Lower leg skin (tissue), 4 donors: ENCODE results near the gene DCAF11. TPM values are rescaled to one million over a fixed set of nuclear protein-coding genes. Genes with fewer than 3 reads are reported as not detected.

Experiments used
- DNase-seq, 2 donors: peaks; one replicate each; pipeline ENCODE4 v3.0.0-alpha.2; 2019; ENCODE audit warnings: low spot score in 2 of 2
- H3K4me3 ChIP-seq: fragments of 200-600 bp; sonication (generic); 2 replicates; pipeline ENCODE4 v1.5.1; 2017; ENCODE audit warnings: mild to moderate bottlenecking, low read depth; ENCODE audit not compliant: poor library complexity, severe bottlenecking
- CTCF ChIP-seq, 3 donors: fragments of 450-650 bp; IDR thresholded peaks; one replicate each; pipeline ENCODE4 v1.5.1; 2016; ENCODE audit warnings: antibody characterized with exemption in 3 of 3, mild to moderate bottlenecking in 3 of 3, moderate library complexity in 2 of 3
- POLR2A ChIP-seq, 2 donors: fragments of 450-650 bp; IDR thresholded peaks; one replicate each; pipeline ENCODE4 v1.6.1; 2016 to 2017; ENCODE audit warnings: antibody characterized with exemption in 2 of 2, mild to moderate bottlenecking in 1 of 2, moderate library complexity in 1 of 2
- WGBS, 2 donors: methylation state at CpG; one replicate each; pipeline ENCODE4 v1.1.5; 2018; 5-methylcytosine and 5-hydroxymethylcytosine counted together
- intact Hi-C: fragments of 100-400 bp; cut with DNase I; formaldehyde crosslinking; loops from one replicate; pipeline ENCODE4 v1.15.0; 2023; ENCODE audit warnings: low total_unique reads
- total RNA-seq, 4 donors: library from RNA; depleted of rRNA; stranded (reverse); fragments of >200 nt; gene quantifications; one replicate each; pipeline ENCODE4 v1.1.0, GENCODE V29; 2016

The DCAF11 gene
- total RNA-seq, 4 donors from 2014 or later = 53.3 to 134 (median 64.3) TPM

DNA sequence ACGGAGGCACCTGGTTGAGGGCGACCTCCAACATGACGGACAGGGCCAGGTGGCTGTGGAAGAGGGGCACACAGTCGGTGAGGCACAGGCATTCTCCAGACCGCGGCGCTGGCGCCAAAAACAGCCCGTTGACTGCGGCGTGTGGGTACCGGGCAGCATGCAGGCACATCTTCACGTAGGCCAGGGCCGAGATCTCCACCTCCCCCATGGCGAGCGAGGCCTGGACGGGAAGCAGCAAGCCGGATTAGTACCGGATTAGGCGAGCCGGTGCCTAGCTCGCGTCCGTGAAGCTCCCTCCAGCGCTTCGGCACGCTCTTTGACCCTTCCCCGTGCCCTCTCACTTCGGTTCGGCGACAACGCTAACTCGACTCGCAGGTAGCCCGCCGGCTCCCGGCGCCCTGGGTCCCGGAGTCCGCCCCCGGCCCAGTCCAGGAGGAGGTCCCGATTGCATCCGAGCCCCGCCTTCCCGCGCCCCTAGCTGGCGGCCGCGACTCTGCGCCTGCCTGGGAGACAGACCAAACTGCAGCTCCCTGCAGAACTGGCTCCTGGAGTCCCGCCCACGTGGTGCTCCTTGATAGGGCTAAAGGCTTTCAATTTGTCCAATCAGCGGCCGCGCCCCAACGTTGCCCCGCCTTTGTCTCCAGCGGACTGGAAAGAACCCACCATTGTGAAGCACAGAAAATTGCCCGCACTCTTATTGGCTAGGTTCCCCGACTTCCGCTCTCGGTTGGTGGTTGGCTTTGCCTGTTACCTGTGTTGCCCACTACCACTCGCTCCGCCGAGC is 26.7 kb downstream of the DCAF11 start, which contains the start of gene EMC9:
Gene EMC9 (minus strand): TSS at position 495 of the 784 bp plus-strand sequence. CDS start 287 bp downstream, at position 208.
- intact Hi-C loops = loop anchor here (2.0 kb wide), 1 partner anchor 28 kb away; no protein-coding TSS in a partner anchor
- 0 to 1% methylated on average over 61 to 65 of the region's 65 CpGs for WGBS, 2 donors
- peak within 1 kb of the TSS; percentile 66 for H3K4me3 ChIP-seq
- DNase-seq = peak; percentile 100
- TF ChIP-seq POLR2A (IDR thresholded peaks at IDR 0.05) (no peak), CTCF (IDR thresholded peaks at IDR 0.05) (peak in 1 of 3 donors; percentile 47)

- no peak for TF ChIP-seq POLR2A (IDR thresholded peaks at IDR 0.05)
- no peak for TF ChIP-seq CTCF (IDR thresholded peaks at IDR 0.05)
- DNase-seq = no peak
- no peak overlapping the region for H3K4me3 ChIP-seq
- intact Hi-C loops = no loop called here
- WGBS, 2 donors = 82 to 91% methylated on average over 2 of the region's 2 CpGs
Observed at GRCh38 chr14:24143511-24143910, 28.9 kb downstream of the DCAF11 start.

GRCh38 chr14:24144451-24144850 is 29.9 kb downstream of the DCAF11 start:
- 95 to 97% methylated on average over 1 of the region's 1 CpG for WGBS, 2 donors

DNA sequence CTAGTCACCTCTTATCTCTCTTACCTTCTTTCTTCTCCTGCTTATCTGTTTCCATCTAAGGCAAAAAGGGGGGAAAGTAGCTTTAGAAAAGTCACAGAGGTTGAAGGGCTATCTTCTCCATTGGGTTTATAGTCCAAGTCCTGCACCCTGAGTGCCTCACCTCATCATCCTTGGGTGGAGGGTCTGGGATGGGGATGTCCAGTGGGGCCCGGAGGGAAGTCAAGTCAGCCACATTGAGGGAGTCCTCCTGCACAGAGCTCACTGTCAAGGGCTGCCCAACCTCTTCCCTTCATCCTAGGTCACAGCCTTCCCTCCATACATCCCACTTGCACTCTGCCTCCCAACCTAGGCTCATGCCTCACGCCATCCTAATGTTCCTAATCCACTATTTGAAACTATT is 30.6 kb downstream of the DCAF11 start:
- no peak for DNase-seq
- TF ChIP-seq POLR2A (IDR thresholded peaks at IDR 0.05) (no peak), CTCF (IDR thresholded peaks at IDR 0.05) (no peak)
- WGBS, 2 donors = 95 to 97% methylated on average over 2 of the region's 2 CpGs
- intact Hi-C loops = no loop called here
- no peak overlapping the region for H3K4me3 ChIP-seq

More at GRCh38 chr14:24144451-24144850, 29.9 kb downstream of the DCAF11 start:
- intact Hi-C loops = no loop called here
- H3K4me3 ChIP-seq = no peak overlapping the region
- TF ChIP-seq CTCF (IDR thresholded peaks at IDR 0.05) (no peak), POLR2A (IDR thresholded peaks at IDR 0.05) (no peak)
- no peak for DNase-seq

GRCh38 chr14:24145690-24146452 is 31.3 kb downstream of the DCAF11 start:
- no peak for TF ChIP-seq POLR2A (IDR thresholded peaks at IDR 0.05)
- no peak for TF ChIP-seq CTCF (IDR thresholded peaks at IDR 0.05)
- whole genome bisulfite sequencing, 2 donors = 10 to 11% methylated on average over 9 of the region's 9 CpGs
- peak overlapping the region; percentile 63 for H3K4me3 ChIP-seq
- intact Hi-C loops = no loop called here
- DNase-seq = no peak
